GM12891 (cell line): Measurements from ENCODE around the gene PPP1R9A.

Source experiments
- PAX5 ChIP-seq: IDR thresholded peaks from 2 replicates; pipeline ENCODE4 v1.6.1; 2011; ENCODE audit warnings: low read length, moderate library complexity, mild to moderate bottlenecking; ENCODE audit not compliant: insufficient read depth, severe bottlenecking
- POLR2A ChIP-seq: IDR thresholded peaks from 2 replicates; pipeline ENCODE4 v1.6.1; 2011; ENCODE audit warnings: low read depth, low read length, control low read depth
- POLR2AphosphoS5 ChIP-seq: IDR thresholded peaks from 2 replicates; pipeline ENCODE4 v1.6.1; 2011; ENCODE audit warnings: low read depth, low read length, control low read depth
- SPI1 ChIP-seq: IDR thresholded peaks from 2 replicates; pipeline ENCODE4 v1.6.1; 2011; ENCODE audit warnings: low read depth, low read length, control low read depth
- TAF1 ChIP-seq: IDR thresholded peaks from 2 replicates; pipeline ENCODE4 v1.6.1; 2011; ENCODE audit warnings: low read depth, low read length, control low read depth

DNA sequence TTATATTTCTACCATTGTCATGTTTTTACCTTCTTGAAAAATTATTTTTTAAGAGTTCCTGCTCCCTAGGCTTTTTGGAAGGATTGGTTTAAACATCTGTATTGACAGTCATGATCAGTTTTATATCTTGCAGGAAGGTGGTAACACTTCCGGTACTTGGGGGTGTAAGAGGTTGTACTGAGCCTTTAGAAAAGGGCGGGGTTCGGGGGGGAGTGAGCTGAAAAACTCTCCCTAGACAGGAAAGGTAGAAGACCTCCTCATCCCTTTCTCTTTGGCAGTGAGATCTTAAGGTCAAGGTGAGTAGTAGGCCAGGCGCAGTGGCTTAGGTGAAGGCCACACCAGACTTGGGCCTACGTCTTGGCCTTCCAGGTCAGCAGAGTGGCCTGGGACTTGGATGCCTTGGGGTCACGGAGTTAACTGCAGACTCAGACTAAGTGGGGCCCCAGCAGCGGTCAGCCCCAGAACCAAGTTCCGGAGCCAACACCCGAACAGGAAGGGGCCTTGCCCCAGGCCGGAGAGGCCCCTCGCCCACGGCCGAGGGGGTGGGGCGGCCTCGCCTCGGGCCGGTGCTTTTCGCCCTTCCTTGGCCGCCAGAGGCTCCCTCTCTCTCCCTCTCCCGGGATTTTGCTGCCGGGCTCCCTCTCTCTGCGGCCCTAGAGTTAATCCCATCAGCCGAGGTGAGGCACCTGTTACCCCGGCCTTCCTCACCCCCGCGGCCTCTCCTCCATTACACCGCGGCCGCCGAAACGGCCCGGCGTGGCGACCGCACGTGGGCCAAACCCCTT lies at the start of gene PPP1R9A:
- TF ChIP-seq POLR2A, result no peak
- TF ChIP-seq POLR2AphosphoS5, result no peak
- no peak for TF ChIP-seq SPI1
- no peak for TF ChIP-seq TAF1
- TF ChIP-seq PAX5, result no peak
